Karpas-422 (cell line): ENCODE results near the gene ARHGAP19. TPM values are rescaled to one million over a fixed set of nuclear protein-coding genes. Genes with fewer than 3 reads are reported as not detected.

ENCODE experiments used
- DNase-seq: peaks from one replicate; pipeline ENCODE4 v3.0.0-alpha.2; 2015
- H2AFZ ChIP-seq: fragments of 200-600 bp; sonication (generic); 2 replicates; pipeline ENCODE4 v1.6.1; 2014; ENCODE audit warnings: antibody characterized with exemption, low read length, mixed read lengths
- H3K27ac ChIP-seq: fragments of 200-600 bp; sonication (generic); 2 replicates; pipeline ENCODE4 v1.5.1; 2014; ENCODE audit warnings: mild to moderate bottlenecking, low read length, moderate library complexity
- H3K27me3 ChIP-seq: fragments of 200-600 bp; sonication (generic); 2 replicates; pipeline ENCODE4 v1.6.1; 2014; ENCODE audit warnings: low read length, mixed read lengths
- H3K36me3 ChIP-seq: fragments of 200-600 bp; sonication (generic); 2 replicates; pipeline ENCODE4 v1.6.1; 2014; ENCODE audit warnings: low read length, mixed read lengths; ENCODE audit not compliant: insufficient read depth
- H3K4me1 ChIP-seq: fragments of 200-600 bp; sonication (generic); 2 replicates; pipeline ENCODE4 v1.6.1; 2014; ENCODE audit warnings: mild to moderate bottlenecking, low read length, mixed read lengths
- H3K4me2 ChIP-seq: fragments of 200-600 bp; sonication (generic); 2 replicates; pipeline ENCODE4 v1.6.1; 2014; ENCODE audit warnings: low read length, low read depth, mild to moderate bottlenecking; ENCODE audit not compliant: poor library complexity, severe bottlenecking
- H3K4me3 ChIP-seq: fragments of 200-600 bp; sonication (generic); 2 replicates; pipeline ENCODE4 v1.5.1; 2014; ENCODE audit warnings: mild to moderate bottlenecking, antibody characterized with exemption, low read length, mixed read lengths
- H3K79me2 ChIP-seq: fragments of 200-600 bp; sonication (generic); 2 replicates; pipeline ENCODE4 v1.6.1; 2014; ENCODE audit warnings: mild to moderate bottlenecking, low read length, mixed read lengths
- H3K9ac ChIP-seq: fragments of 200-600 bp; sonication (generic); 2 replicates; pipeline ENCODE4 v1.6.0; 2014; ENCODE audit warnings: low read length
- H3K9me2 ChIP-seq: fragments of 200-600 bp; sonication (generic), shearing (Covaris generic); replicated peaks from 2 replicates; pipeline ENCODE4 v1.6.0; 2014; ENCODE audit warnings: mild to moderate bottlenecking, low read length, moderate library complexity; ENCODE audit not compliant: insufficient read depth
- H3K9me3 ChIP-seq: fragments of 300-700, 200-600 bp; sonication (generic); 2 replicates; pipeline ENCODE4 v1.6.1; 2014; ENCODE audit warnings: low read length, mixed read lengths
- H4K20me1 ChIP-seq: fragments of 200-600 bp; sonication (generic); 2 replicates; pipeline ENCODE4 v1.6.1; 2014; ENCODE audit warnings: mild to moderate bottlenecking, antibody characterized with exemption, low read length, low read depth; ENCODE audit not compliant: insufficient read depth
- total RNA-seq: library from RNA; depleted of rRNA; stranded (reverse); fragments of >200 nt; shearing (Covaris generic); gene quantifications from 2 replicates; pipeline ENCODE4 v1.2.3, GENCODE V29; 2014; ENCODE audit warnings: low replicate concordance

The ARHGAP19 gene
- total RNA-seq, 1 experiment from 2014 or later, result 10.4 TPM

- Histone ChIP-seq H3K27me3 (no peaks in the 10 kb centered on the region), H3K36me3 (no peaks in the 10 kb centered on the region)
Measured at GRCh38 chr10:97183314-97183713, 109.1 kb downstream of the ARHGAP19 start.

GRCh38 chr10:97182288-97182990, 110.0 kb downstream of the ARHGAP19 start:
- Histone ChIP-seq H3K4me3 (no peak overlapping the region), H3K9me2 (no peaks in the 10 kb centered on the region), H3K36me3 (no peaks in the 10 kb centered on the region), H3K27ac (no peak overlapping the region), H3K79me2 (no peaks in the 10 kb centered on the region), H3K9me3 (no peaks in the 10 kb centered on the region), H3K4me1 (no peaks in the 10 kb centered on the region), H3K4me2 (no peak overlapping the region), H4K20me1 (no peaks in the 10 kb centered on the region), H2AFZ (no peak overlapping the region), H3K27me3 (no peaks in the 10 kb centered on the region), H3K9ac (no peak overlapping the region)
- no peak for DNase-seq

More at GRCh38 chr10:97183314-97183713, 109.1 kb downstream of the ARHGAP19 start:
- Histone ChIP-seq H3K9ac (no peak overlapping the region), H3K4me2 (no peak overlapping the region), H4K20me1 (no peaks in the 10 kb centered on the region), H2AFZ (no peak overlapping the region), H3K27ac (no peak overlapping the region), H3K9me3 (no peaks in the 10 kb centered on the region), H3K4me1 (no peaks in the 10 kb centered on the region), H3K4me3 (no peak overlapping the region), H3K79me2 (no peaks in the 10 kb centered on the region), H3K9me2 (no peaks in the 10 kb centered on the region)
- DNase-seq, result no peak

GRCh38 chr10:97180986-97181385, 111.5 kb downstream of the ARHGAP19 start:
- H3K27ac ChIP-seq, result no peak overlapping the region
- no peak overlapping the region for H3K4me3 ChIP-seq
- H2AFZ ChIP-seq, result no peak overlapping the region
- H3K4me2 ChIP-seq, result no peak overlapping the region
- H3K9me2 ChIP-seq, result no peaks in the 10 kb centered on the region
- DNase-seq, result no peak
- H3K79me2 ChIP-seq, result no peaks in the 10 kb centered on the region
- no peaks in the 10 kb centered on the region for H4K20me1 ChIP-seq
- no peak overlapping the region for H3K9ac ChIP-seq
- no peaks in the 10 kb centered on the region for H3K27me3 ChIP-seq
- no peaks in the 10 kb centered on the region for H3K4me1 ChIP-seq
- no peaks in the 10 kb centered on the region for H3K36me3 ChIP-seq
- no peaks in the 10 kb centered on the region for H3K9me3 ChIP-seq

GRCh38 chr10:97180363-97180755, 112.1 kb downstream of the ARHGAP19 start:
- no peak overlapping the region for H2AFZ ChIP-seq
- H3K9ac ChIP-seq, result no peak overlapping the region
- H4K20me1 ChIP-seq, result no peaks in the 10 kb centered on the region
- DNase-seq, result no peak
- H3K27me3 ChIP-seq, result no peaks in the 10 kb centered on the region
- H3K79me2 ChIP-seq, result no peaks in the 10 kb centered on the region
- H3K9me3 ChIP-seq, result no peaks in the 10 kb centered on the region
- no peak overlapping the region for H3K4me3 ChIP-seq
- no peak overlapping the region for H3K27ac ChIP-seq
- no peaks in the 10 kb centered on the region for H3K36me3 ChIP-seq
- no peaks in the 10 kb centered on the region for H3K4me1 ChIP-seq
- H3K4me2 ChIP-seq, result no peak overlapping the region
- H3K9me2 ChIP-seq, result no peaks in the 10 kb centered on the region

GRCh38 chr10:97179731-97180362, 112.6 kb downstream of the ARHGAP19 start:
- H3K27me3 ChIP-seq, result no peaks in the 10 kb centered on the region
- no peaks in the 10 kb centered on the region for H3K9me3 ChIP-seq
- DNase-seq, result no peak
- no peaks in the 10 kb centered on the region for H3K79me2 ChIP-seq
- H2AFZ ChIP-seq, result no peak overlapping the region
- H3K27ac ChIP-seq, result no peak overlapping the region
- no peak overlapping the region for H3K4me3 ChIP-seq
- H3K4me1 ChIP-seq, result no peaks in the 10 kb centered on the region
- H3K9ac ChIP-seq, result no peak overlapping the region
- no peaks in the 10 kb centered on the region for H3K36me3 ChIP-seq
- no peak overlapping the region for H3K4me2 ChIP-seq
- H4K20me1 ChIP-seq, result no peaks in the 10 kb centered on the region
- no peaks in the 10 kb centered on the region for H3K9me2 ChIP-seq

GRCh38 chr10:97179311-97179710, 113.1 kb downstream of the ARHGAP19 start:
- Histone ChIP-seq H3K4me3 (no peak overlapping the region), H3K79me2 (no peaks in the 10 kb centered on the region), H3K9ac (no peak overlapping the region), H3K9me3 (no peaks in the 10 kb centered on the region), H4K20me1 (no peaks in the 10 kb centered on the region), H3K9me2 (no peaks in the 10 kb centered on the region), H3K27ac (no peak overlapping the region), H2AFZ (no peak overlapping the region), H3K27me3 (no peaks in the 10 kb centered on the region), H3K4me1 (no peaks in the 10 kb centered on the region), H3K4me2 (no peak overlapping the region), H3K36me3 (no peaks in the 10 kb centered on the region)
- DNase-seq, result no peak

- H3K27ac ChIP-seq, result no peak overlapping the region
- no peak for DNase-seq
- no peaks in the 10 kb centered on the region for H3K79me2 ChIP-seq
- no peaks in the 10 kb centered on the region for H4K20me1 ChIP-seq
- no peaks in the 10 kb centered on the region for H3K36me3 ChIP-seq
- no peak overlapping the region for H2AFZ ChIP-seq
- H3K9me3 ChIP-seq, result no peaks in the 10 kb centered on the region
- H3K4me1 ChIP-seq, result no peaks in the 10 kb centered on the region
- H3K9ac ChIP-seq, result no peak overlapping the region
- no peak overlapping the region for H3K4me2 ChIP-seq
- no peak overlapping the region for H3K4me3 ChIP-seq
- H3K27me3 ChIP-seq, result no peaks in the 10 kb centered on the region
- no peaks in the 10 kb centered on the region for H3K9me2 ChIP-seq
Measured at GRCh38 chr10:97178074-97178473, 114.4 kb downstream of the ARHGAP19 start.

- H3K36me3 ChIP-seq, result no peaks in the 10 kb centered on the region
- H3K9ac ChIP-seq, result no peak overlapping the region
- no peaks in the 10 kb centered on the region for H3K9me3 ChIP-seq
- H3K4me1 ChIP-seq, result no peaks in the 10 kb centered on the region
- no peak overlapping the region for H2AFZ ChIP-seq
- H3K4me2 ChIP-seq, result no peak overlapping the region
- H4K20me1 ChIP-seq, result no peaks in the 10 kb centered on the region
- H3K27me3 ChIP-seq, result no peaks in the 10 kb centered on the region
- H3K9me2 ChIP-seq, result no peaks in the 10 kb centered on the region
- DNase-seq, result no peak
- no peaks in the 10 kb centered on the region for H3K79me2 ChIP-seq
- H3K27ac ChIP-seq, result no peak overlapping the region
- H3K4me3 ChIP-seq, result no peak overlapping the region
Measured at GRCh38 chr10:97176226-97176625, 116.2 kb downstream of the ARHGAP19 start.
